Measurements from ENCODE around the gene TXLNB.
"Not testable (repeated sequence)": the region's sequence is repeated elsewhere in the genome, so short reads cannot be mapped to it uniquely, and the experiment has no call there.

TXLNB gene

GRCh38 chr6:139219271-139219729 is 72.5 kb downstream of the TXLNB start:
- no peaks in the 10 kb centered on the region for H3K27me3 ChIP-seq (replicated peaks; ENCODE audit: control insufficient read depth, insufficient read depth, low read length, poor library complexity, severe bottlenecking)
- peak overlapping the region; percentile 5 for H3K27ac ChIP-seq (ENCODE audit: insufficient read depth, low read length, poor library complexity, severe bottlenecking)
- DNase-seq: peak; percentile 30 to 46 (median 38)

DNA sequence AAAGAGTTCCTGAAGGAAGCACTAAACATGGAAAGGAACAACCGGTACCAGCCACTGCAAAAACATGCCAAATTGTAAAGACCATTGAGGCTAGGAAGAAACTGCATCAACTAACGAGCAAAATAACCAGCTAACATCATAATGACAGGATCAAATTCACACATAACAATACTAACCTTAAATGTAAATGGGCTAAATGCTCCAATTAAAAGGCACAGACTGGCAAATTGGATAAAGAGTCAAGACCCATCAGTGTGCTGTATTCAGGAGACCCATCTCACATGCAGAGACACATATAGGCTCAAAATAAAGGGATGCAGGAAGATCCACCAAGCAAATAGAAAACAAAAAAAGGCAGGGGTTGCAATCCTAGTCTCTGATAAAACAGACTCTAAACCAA is 79.3 kb downstream of the TXLNB start:
- not testable (repeated sequence) for H3K4me1 ChIP-seq (ENCODE audit: control insufficient read depth, insufficient read depth, low read length, poor library complexity, severe bottlenecking); H3K9me3 ChIP-seq (ENCODE audit: control insufficient read depth, low read length); DNase-seq; H3K36me3 ChIP-seq (ENCODE audit: control insufficient read depth, insufficient read depth, low read length); H3K27me3 ChIP-seq (replicated peaks; ENCODE audit: control insufficient read depth, insufficient read depth, low read length, poor library complexity, severe bottlenecking); H3K4me3 ChIP-seq (ENCODE audit: insufficient read depth, low read depth, low read length, poor library complexity, severe bottlenecking); H3K27ac ChIP-seq (ENCODE audit: insufficient read depth, low read length, poor library complexity, severe bottlenecking)

More at GRCh38 chr6:139219271-139219729, 72.5 kb downstream of the TXLNB start:
- Histone ChIP-seq H3K4me1 (ENCODE audit: control insufficient read depth, insufficient read depth, low read length, poor library complexity, severe bottlenecking) (peaks cover 5% of the 10 kb centered on the region), H3K36me3 (ENCODE audit: control insufficient read depth, insufficient read depth, low read length) (no peaks in the 10 kb centered on the region), H3K4me3 (ENCODE audit: insufficient read depth, low read depth, low read length, poor library complexity, severe bottlenecking) (no peak overlapping the region), H3K9me3 (ENCODE audit: control insufficient read depth, low read length) (no peaks in the 10 kb centered on the region)

- H3K27me3 ChIP-seq (replicated peaks; ENCODE audit: control insufficient read depth, insufficient read depth, low read length, poor library complexity, severe bottlenecking); H3K9me3 ChIP-seq (ENCODE audit: control insufficient read depth, low read length); H3K4me1 ChIP-seq (ENCODE audit: control insufficient read depth, insufficient read depth, low read length, poor library complexity, severe bottlenecking); H3K36me3 ChIP-seq (ENCODE audit: control insufficient read depth, insufficient read depth, low read length); H3K27ac ChIP-seq (ENCODE audit: insufficient read depth, low read length, poor library complexity, severe bottlenecking); DNase-seq; H3K4me3 ChIP-seq (ENCODE audit: insufficient read depth, low read depth, low read length, poor library complexity, severe bottlenecking): not testable (repeated sequence)
Observed at GRCh38 chr6:139210766-139211165, 81.0 kb downstream of the TXLNB start.

DNA sequence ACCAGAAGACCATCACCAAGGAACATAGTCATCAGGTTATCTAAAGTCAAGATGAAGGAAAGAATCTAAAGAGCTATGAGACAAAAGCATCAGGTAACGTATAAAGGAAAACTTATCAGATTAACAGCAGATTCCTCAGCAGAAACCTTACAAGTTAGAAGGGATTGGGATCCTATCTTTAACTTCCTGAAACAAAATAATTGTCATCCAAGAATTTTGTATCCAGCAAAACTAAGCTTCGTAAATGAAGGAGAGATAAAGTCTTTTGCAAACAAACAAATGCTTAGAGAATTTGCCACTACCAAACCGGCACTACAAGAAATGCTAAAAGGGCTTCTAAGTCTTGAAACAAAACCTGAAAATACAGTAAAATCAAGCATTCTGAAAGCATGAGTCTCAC is 86.0 kb downstream of the TXLNB start:
- no peaks in the 10 kb centered on the region for H3K27me3 ChIP-seq (replicated peaks; ENCODE audit: control insufficient read depth, insufficient read depth, low read length, poor library complexity, severe bottlenecking)
- DNase-seq: no peak
- no peak overlapping the region for H3K27ac ChIP-seq (ENCODE audit: insufficient read depth, low read length, poor library complexity, severe bottlenecking)
- no peak overlapping the region for H3K4me3 ChIP-seq (ENCODE audit: insufficient read depth, low read depth, low read length, poor library complexity, severe bottlenecking)
- H3K4me1 ChIP-seq (ENCODE audit: control insufficient read depth, insufficient read depth, low read length, poor library complexity, severe bottlenecking): no peaks in the 10 kb centered on the region
- H3K36me3 ChIP-seq (ENCODE audit: control insufficient read depth, insufficient read depth, low read length): no peaks in the 10 kb centered on the region
- no peaks in the 10 kb centered on the region for H3K9me3 ChIP-seq (ENCODE audit: control insufficient read depth, low read length)

DNA sequence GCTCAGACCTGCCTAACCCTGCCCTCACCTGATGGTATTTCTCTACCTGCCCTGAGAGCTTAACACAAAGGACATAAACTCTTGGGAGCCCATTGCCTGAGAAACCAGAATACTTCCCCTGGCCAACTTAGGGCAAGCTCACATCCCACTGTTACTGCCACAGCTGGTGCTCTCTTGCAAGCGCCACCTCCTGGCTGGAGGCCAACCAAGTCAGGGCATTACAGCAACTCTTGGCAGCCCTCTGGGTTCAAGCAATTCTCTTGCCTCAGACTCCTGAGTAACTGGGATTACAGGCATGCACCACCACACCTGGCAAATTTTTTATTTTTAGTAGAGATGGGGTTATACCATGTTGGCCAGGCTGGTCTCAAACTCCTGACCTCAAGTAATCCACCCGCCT is 86.8 kb downstream of the TXLNB start:
- DNase-seq: no peak
- Histone ChIP-seq H3K36me3 (ENCODE audit: control insufficient read depth, insufficient read depth, low read length) (no peaks in the 10 kb centered on the region), H3K4me1 (ENCODE audit: control insufficient read depth, insufficient read depth, low read length, poor library complexity, severe bottlenecking) (no peaks in the 10 kb centered on the region), H3K4me3 (ENCODE audit: insufficient read depth, low read depth, low read length, poor library complexity, severe bottlenecking) (no peak overlapping the region), H3K27me3 (replicated peaks; ENCODE audit: control insufficient read depth, insufficient read depth, low read length, poor library complexity, severe bottlenecking) (no peaks in the 10 kb centered on the region), H3K27ac (ENCODE audit: insufficient read depth, low read length, poor library complexity, severe bottlenecking) (no peak overlapping the region), H3K9me3 (ENCODE audit: control insufficient read depth, low read length) (no peaks in the 10 kb centered on the region)

- H3K36me3 ChIP-seq (ENCODE audit: control insufficient read depth, insufficient read depth, low read length): no peaks in the 10 kb centered on the region
- H3K4me3 ChIP-seq (ENCODE audit: insufficient read depth, low read depth, low read length, poor library complexity, severe bottlenecking): no peak overlapping the region
- no peaks in the 10 kb centered on the region for H3K27me3 ChIP-seq (replicated peaks; ENCODE audit: control insufficient read depth, insufficient read depth, low read length, poor library complexity, severe bottlenecking)
- DNase-seq: no peak
- no peaks in the 10 kb centered on the region for H3K9me3 ChIP-seq (ENCODE audit: control insufficient read depth, low read length)
- no peaks in the 10 kb centered on the region for H3K4me1 ChIP-seq (ENCODE audit: control insufficient read depth, insufficient read depth, low read length, poor library complexity, severe bottlenecking)
- H3K27ac ChIP-seq (ENCODE audit: insufficient read depth, low read length, poor library complexity, severe bottlenecking): no peak overlapping the region
Observed at GRCh38 chr6:139201378-139201777, 90.4 kb downstream of the TXLNB start.

DNA sequence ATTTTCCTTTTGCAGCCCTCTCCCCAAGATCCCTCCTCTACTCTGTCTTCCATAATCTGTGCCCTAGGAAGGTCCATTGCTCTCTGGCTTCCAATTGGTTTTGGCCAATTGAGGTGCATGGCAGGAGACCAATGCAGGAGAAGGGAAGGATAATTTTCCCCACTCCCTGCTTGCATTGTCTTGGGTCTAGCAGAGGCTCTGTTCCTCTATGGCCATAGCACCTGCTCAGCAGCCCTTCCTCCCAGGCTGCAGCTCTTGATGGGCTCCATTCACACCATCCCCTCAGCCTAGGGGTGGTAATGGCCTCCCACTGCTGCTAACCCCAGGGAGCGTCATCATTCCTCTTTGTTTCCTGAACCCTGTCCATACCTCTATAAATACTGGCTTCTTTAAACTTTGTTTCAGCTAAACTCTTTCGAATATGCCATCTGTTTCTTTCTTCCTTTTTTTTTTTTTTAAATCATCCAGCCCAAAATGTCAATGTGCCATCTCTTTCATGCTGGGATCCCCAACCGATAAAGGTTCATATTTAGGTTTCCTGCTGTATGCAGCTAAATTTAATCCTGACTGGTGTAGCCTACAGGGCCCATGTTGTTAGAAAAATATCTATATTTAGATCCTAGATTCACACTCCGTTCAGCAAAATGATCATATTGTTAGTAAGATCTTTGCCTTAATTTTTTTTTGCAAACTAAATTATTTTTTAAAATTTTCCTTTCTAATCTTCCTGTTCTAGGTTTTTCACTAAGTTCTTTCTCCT is 93.1 kb downstream of the TXLNB start:
- H3K27ac ChIP-seq (ENCODE audit: insufficient read depth, low read length, poor library complexity, severe bottlenecking): no peak overlapping the region
- no peaks in the 10 kb centered on the region for H3K9me3 ChIP-seq (ENCODE audit: control insufficient read depth, low read length)
- H3K36me3 ChIP-seq (ENCODE audit: control insufficient read depth, insufficient read depth, low read length): no peaks in the 10 kb centered on the region
- H3K27me3 ChIP-seq (replicated peaks; ENCODE audit: control insufficient read depth, insufficient read depth, low read length, poor library complexity, severe bottlenecking): no peaks in the 10 kb centered on the region
- H3K4me3 ChIP-seq (ENCODE audit: insufficient read depth, low read depth, low read length, poor library complexity, severe bottlenecking): no peak overlapping the region
- H3K4me1 ChIP-seq (ENCODE audit: control insufficient read depth, insufficient read depth, low read length, poor library complexity, severe bottlenecking): no peaks in the 10 kb centered on the region
- no peak for DNase-seq

DNA sequence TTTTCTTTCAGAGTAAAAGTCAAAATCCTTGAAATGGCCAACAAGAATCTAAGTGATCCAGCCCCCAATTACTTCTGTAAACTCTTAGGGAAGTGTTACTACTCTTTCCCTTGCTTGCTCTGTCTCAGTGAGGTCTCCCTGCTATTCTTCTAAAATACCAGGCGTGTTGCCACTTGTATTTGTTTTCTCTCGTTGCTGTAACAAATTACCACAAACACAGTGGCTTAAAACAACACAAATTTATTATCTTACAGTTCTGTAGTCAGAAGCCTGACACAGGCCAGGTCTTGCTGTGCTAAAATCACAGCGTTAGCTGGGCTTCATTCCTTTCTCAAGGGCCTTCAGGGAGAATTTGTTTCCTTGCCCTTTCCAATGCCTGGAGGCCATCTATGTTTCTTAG is 97.1 kb downstream of the TXLNB start:
- Histone ChIP-seq H3K4me1 (ENCODE audit: control insufficient read depth, insufficient read depth, low read length, poor library complexity, severe bottlenecking) (no peaks in the 10 kb centered on the region), H3K27me3 (replicated peaks; ENCODE audit: control insufficient read depth, insufficient read depth, low read length, poor library complexity, severe bottlenecking) (no peaks in the 10 kb centered on the region), H3K36me3 (ENCODE audit: control insufficient read depth, insufficient read depth, low read length) (no peaks in the 10 kb centered on the region), H3K27ac (ENCODE audit: insufficient read depth, low read length, poor library complexity, severe bottlenecking) (no peak overlapping the region), H3K9me3 (ENCODE audit: control insufficient read depth, low read length) (no peaks in the 10 kb centered on the region), H3K4me3 (ENCODE audit: insufficient read depth, low read depth, low read length, poor library complexity, severe bottlenecking) (no peak overlapping the region)
- DNase-seq: no peak
